Neural progenitor cell (in vitro differentiated cells): Measurements from ENCODE around the gene ZIC4. TPM values are rescaled to one million over a fixed set of nuclear protein-coding genes. Genes with fewer than 3 reads are reported as not detected.

ENCODE experiments used
- DNase-seq: peaks from one replicate; pipeline ENCODE4 v3.0.0-alpha.2; 2016; ENCODE audit warnings: low spot score
- H2AFZ ChIP-seq: fragments of 200-600 bp; sonication (generic); replicated peaks from 2 replicates; pipeline ENCODE4 v1.6.1; 2016; ENCODE audit warnings: antibody characterized with exemption
- H3F3A ChIP-seq: fragments of 200-600 bp; sonication (generic); 2 replicates; pipeline ENCODE4 v1.6.1; 2016; ENCODE audit warnings: antibody characterized with exemption, low read depth
- H3K27ac ChIP-seq: fragments of 200-600 bp; sonication (generic); 2 replicates; pipeline ENCODE4 v1.5.1; 2016; ENCODE audit warnings: mild to moderate bottlenecking
- H3K27me3 ChIP-seq: fragments of 200-600 bp; sonication (generic); 2 replicates; pipeline ENCODE4 v1.6.1; 2016; ENCODE audit warnings: mild to moderate bottlenecking, moderate library complexity
- H3K36me3 ChIP-seq: fragments of 200-600 bp; sonication (generic); 2 replicates; pipeline ENCODE4 v1.5.1; 2016
- H3K4me1 ChIP-seq: fragments of 200-600 bp; sonication (generic); 2 replicates; pipeline ENCODE4 v1.6.1; 2016; ENCODE audit warnings: mixed run types
- H3K4me2 ChIP-seq: fragments of 200-600 bp; sonication (generic); 2 replicates; pipeline ENCODE4 v1.6.1; 2016
- H3K4me3 ChIP-seq: fragments of 200-600 bp; sonication (generic); 2 replicates; pipeline ENCODE4 v1.5.1; 2016
- H3K79me2 ChIP-seq: fragments of 200-600 bp; sonication (generic); 2 replicates; pipeline ENCODE4 v1.6.1; 2016; ENCODE audit warnings: low read depth
- H3K9ac ChIP-seq: fragments of 200-600 bp; sonication (generic); 2 replicates; pipeline ENCODE4 v1.6.1; 2016
- H3K9me3 ChIP-seq: fragments of 200-600 bp; sonication (generic); 2 replicates; pipeline ENCODE4 v1.5.1; 2016; ENCODE audit warnings: low read depth
- H4K20me1 ChIP-seq: fragments of 200-600 bp; sonication (generic); 2 replicates; pipeline ENCODE4 v1.6.1; 2016; ENCODE audit warnings: low read depth
- H3K27ac Mint-ChIP-seq: 3 replicates; pipeline ENCODE4 v1.8.0; 2021; ENCODE audit warnings: mixed read lengths
- H3K27me3 Mint-ChIP-seq: 2 replicates; pipeline ENCODE4 v1.8.0; 2022; ENCODE audit warnings: low read depth, mild to moderate bottlenecking, inconsistent platforms, moderate library complexity, mixed read lengths; ENCODE audit not compliant: insufficient read depth
- H3K36me3 Mint-ChIP-seq: 3 replicates; pipeline ENCODE4 v1.8.0; 2021; ENCODE audit warnings: mixed read lengths
- H3K4me1 Mint-ChIP-seq: 3 replicates; pipeline ENCODE4 v1.8.0; 2021; ENCODE audit warnings: mixed read lengths
- H3K4me3 Mint-ChIP-seq: 3 replicates; pipeline ENCODE4 v1.8.0; 2021; ENCODE audit warnings: mild to moderate bottlenecking, moderate library complexity, mixed read lengths
- H3K9me3 Mint-ChIP-seq: 3 replicates; pipeline ENCODE4 v1.8.0; 2020; ENCODE audit warnings: mixed read lengths
- EZH2 ChIP-seq: fragments of 200-600 bp; sonication (generic); IDR thresholded peaks from 2 replicates; pipeline ENCODE4 v1.6.1; 2017; ENCODE audit warnings: antibody characterized with exemption, mild to moderate bottlenecking, moderate library complexity
- EZH2phosphoT487 ChIP-seq: fragments of 200-600 bp; sonication (generic); IDR thresholded peaks from 2 replicates; pipeline ENCODE4 v1.6.1; 2017; ENCODE audit warnings: antibody characterized with exemption
- total RNA-seq: library from RNA; depleted of rRNA; stranded (reverse); fragments of >200 nt; gene quantifications from 2 replicates; pipeline ENCODE4 v1.2.3, GENCODE V29; 2015; ENCODE audit warnings: low replicate concordance
- TF ChIP-seq, protein P1 (sequence below): fragments of 200-600 bp; sonication (generic); IDR thresholded peaks from 2 replicates; pipeline ENCODE4 v1.5.1; 2017; ENCODE audit warnings: antibody characterized with exemption, mild to moderate bottlenecking

The ZIC4 gene
- total RNA-seq, 1 donor from 2014 or later: 0.64 TPM

DNA sequence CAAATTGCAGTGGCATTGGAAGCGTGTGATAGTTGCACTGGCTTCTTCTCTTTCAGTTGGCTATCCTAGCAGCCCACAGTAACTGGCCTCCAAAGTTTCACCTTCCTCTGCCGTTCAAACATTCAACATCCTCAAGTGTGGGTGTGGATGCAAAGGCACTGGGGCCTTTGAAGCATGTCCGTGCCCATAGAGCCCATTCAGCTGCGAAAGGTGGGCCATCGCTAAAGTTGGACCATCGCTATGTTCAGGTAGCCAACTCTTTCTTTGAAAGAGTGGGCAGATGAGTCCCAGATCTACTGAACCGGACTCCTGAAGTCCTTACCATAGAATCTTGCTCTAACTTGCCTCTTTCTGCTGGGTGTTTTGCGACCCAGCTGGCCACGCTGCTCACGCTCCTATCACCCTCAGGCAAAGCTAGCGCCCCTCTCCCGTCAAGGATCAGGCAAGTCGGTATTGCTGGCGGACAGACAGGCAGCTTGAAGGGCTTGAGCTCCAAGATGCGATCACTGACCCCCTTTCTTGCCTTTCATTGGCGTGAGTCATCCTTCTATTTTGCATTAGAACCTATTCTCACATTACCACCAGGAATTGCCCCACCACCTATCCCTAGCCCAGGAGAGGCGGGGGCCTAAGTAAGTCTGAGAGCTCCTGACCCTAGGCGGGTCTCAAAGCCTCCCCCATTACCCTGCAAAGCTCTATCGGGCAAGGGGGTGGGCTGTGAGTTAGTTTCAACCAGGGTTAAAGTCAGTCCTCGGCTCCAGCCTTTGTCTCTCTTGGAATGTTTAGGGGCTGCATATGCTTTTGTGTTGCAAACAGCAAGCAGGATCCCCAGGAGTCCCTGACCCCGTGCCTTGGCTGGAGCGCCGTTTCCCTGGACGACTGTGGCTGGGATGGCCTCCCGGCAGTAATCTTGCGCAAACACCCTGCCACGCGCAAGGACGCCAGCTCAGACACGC, 28.7 kb downstream of the ZIC4 start:
- H3K27me3 Mint-ChIP-seq: peaks cover 6% of the 10 kb centered on the region
- Histone ChIP-seq H3K9me3 (no peaks in the 10 kb centered on the region), H3K4me2 (peak overlapping the region; percentile 59), H3K36me3 (no peaks in the 10 kb centered on the region), H3K27me3 (peaks cover 100% of the 10 kb centered on the region), H2AFZ (no peak overlapping the region), H3K79me2 (no peaks in the 10 kb centered on the region), H3K4me3 (peak overlapping the region; percentile 36), H3K9ac (no peak overlapping the region), H3F3A (peaks cover 53% of the 10 kb centered on the region), H3K4me1 (peaks cover 40% of the 10 kb centered on the region), H4K20me1 (peaks cover 63% of the 10 kb centered on the region), H3K27ac (no peak overlapping the region)
- H3K27ac Mint-ChIP-seq: peak overlapping the region; percentile 99
- no peaks in the 10 kb centered on the region for H3K9me3 Mint-ChIP-seq
- H3K4me3 Mint-ChIP-seq: peak overlapping the region; percentile 91
- peaks cover 2% of the 10 kb centered on the region for H3K36me3 Mint-ChIP-seq
- peaks cover 95% of the 10 kb centered on the region for H3K4me1 Mint-ChIP-seq
- peak; percentile 79 for DNase-seq
- TF ChIP-seq EZH2phosphoT487: peak; percentile 68
- peak; percentile 75 for TF ChIP-seq EZH2
- TF ChIP-seq, protein P1, sequence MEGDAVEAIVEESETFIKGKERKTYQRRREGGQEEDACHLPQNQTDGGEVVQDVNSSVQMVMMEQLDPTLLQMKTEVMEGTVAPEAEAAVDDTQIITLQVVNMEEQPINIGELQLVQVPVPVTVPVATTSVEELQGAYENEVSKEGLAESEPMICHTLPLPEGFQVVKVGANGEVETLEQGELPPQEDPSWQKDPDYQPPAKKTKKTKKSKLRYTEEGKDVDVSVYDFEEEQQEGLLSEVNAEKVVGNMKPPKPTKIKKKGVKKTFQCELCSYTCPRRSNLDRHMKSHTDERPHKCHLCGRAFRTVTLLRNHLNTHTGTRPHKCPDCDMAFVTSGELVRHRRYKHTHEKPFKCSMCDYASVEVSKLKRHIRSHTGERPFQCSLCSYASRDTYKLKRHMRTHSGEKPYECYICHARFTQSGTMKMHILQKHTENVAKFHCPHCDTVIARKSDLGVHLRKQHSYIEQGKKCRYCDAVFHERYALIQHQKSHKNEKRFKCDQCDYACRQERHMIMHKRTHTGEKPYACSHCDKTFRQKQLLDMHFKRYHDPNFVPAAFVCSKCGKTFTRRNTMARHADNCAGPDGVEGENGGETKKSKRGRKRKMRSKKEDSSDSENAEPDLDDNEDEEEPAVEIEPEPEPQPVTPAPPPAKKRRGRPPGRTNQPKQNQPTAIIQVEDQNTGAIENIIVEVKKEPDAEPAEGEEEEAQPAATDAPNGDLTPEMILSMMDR: no peak

DNA sequence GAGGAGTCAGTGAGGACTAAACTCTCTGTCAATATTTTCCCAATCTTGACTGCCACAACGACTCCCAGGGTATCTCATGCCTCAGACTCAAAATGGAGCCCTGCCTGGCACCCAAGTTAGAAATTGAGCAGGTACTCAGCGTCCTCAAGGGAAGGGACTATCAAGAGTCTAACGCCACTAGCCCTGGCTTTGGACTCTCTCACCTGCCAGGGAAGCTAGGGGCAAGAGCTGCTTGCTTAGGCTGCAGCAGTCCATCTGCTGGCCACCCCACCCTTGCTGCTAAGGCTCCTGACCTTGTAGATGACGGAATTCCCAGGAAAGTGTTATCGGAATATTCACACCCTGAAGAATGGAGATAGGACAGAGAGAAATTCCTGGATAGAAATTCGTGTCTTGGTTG, 33.0 kb downstream of the ZIC4 start:
- Mint-ChIP-seq H3K36me3 (peaks cover 2% of the 10 kb centered on the region), H3K4me1 (peaks cover 89% of the 10 kb centered on the region), H3K27me3 (peaks cover 18% of the 10 kb centered on the region), H3K27ac (peak overlapping the region; percentile 81), H3K4me3 (peak overlapping the region; percentile 76), H3K9me3 (no peaks in the 10 kb centered on the region)
- H3K4me2 ChIP-seq: no peak overlapping the region
- no peaks in the 10 kb centered on the region for H3K9me3 ChIP-seq
- H3K27me3 ChIP-seq: peaks cover 100% of the 10 kb centered on the region
- no peak overlapping the region for H2AFZ ChIP-seq
- H3K27ac ChIP-seq: no peak overlapping the region
- peaks cover 82% of the 10 kb centered on the region for H4K20me1 ChIP-seq
- H3K9ac ChIP-seq: no peak overlapping the region
- TF ChIP-seq EZH2phosphoT487 (no peak), EZH2 (peak; percentile 63)
- TF ChIP-seq, protein P1: no peak
- no peaks in the 10 kb centered on the region for H3K36me3 ChIP-seq
- H3F3A ChIP-seq: peaks cover 21% of the 10 kb centered on the region
- DNase-seq: no peak
- peaks cover 10% of the 10 kb centered on the region for H3K4me1 ChIP-seq
- no peak overlapping the region for H3K4me3 ChIP-seq
- H3K79me2 ChIP-seq: no peaks in the 10 kb centered on the region

DNA sequence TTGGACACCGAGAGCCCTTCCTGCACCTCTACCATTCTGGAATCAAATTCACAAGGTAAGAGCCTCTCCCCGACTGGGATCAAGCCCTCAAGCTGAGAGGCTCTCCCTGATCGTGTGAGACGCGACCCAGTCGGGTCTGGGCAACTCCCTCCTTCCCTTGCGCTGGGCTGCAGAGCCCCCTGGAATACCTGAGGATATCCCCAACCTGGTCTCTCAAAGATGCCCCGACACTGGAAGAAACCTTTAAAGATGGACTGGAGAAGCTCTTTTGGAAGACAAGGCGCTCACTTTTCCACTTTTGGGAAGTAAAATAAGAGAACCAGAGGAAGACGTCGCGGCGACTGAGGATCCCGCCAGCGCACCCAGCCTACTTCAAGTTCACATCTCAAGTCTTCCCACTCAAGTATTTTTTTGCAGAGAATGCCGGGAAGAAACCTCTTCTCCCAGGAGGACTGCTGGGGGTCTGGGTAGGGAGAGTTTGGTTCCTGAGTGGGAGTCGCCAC, 33.8 kb downstream of the ZIC4 start:
- H3K9me3 Mint-ChIP-seq: no peaks in the 10 kb centered on the region
- H3K9me3 ChIP-seq: no peaks in the 10 kb centered on the region
- no peak overlapping the region for H3K27ac ChIP-seq
- TF ChIP-seq EZH2phosphoT487 (peak; percentile 90), EZH2 (peak; percentile 96)
- TF ChIP-seq, protein P1: no peak
- peaks cover 18% of the 10 kb centered on the region for H3K27me3 Mint-ChIP-seq
- H3K9ac ChIP-seq: no peak overlapping the region
- peaks cover 90% of the 10 kb centered on the region for H3K4me1 Mint-ChIP-seq
- H3K4me2 ChIP-seq: no peak overlapping the region
- no peak overlapping the region for H3K4me3 ChIP-seq
- H3K4me1 ChIP-seq: peaks cover 3% of the 10 kb centered on the region
- DNase-seq: no peak
- peaks cover 100% of the 10 kb centered on the region for H3K27me3 ChIP-seq
- H3K36me3 Mint-ChIP-seq: peaks cover 2% of the 10 kb centered on the region
- peaks cover 85% of the 10 kb centered on the region for H4K20me1 ChIP-seq
- peak overlapping the region; percentile 78 for H3K4me3 Mint-ChIP-seq
- H3K36me3 ChIP-seq: no peaks in the 10 kb centered on the region
- H2AFZ ChIP-seq: no peak overlapping the region
- H3K27ac Mint-ChIP-seq: peak overlapping the region; percentile 72
- H3F3A ChIP-seq: peaks cover 15% of the 10 kb centered on the region
- no peaks in the 10 kb centered on the region for H3K79me2 ChIP-seq
